Fibroblast of upper back skin (primary cell): ENCODE data around the gene DIS3L.
A peak's percentile ranks its signal among the peaks of the same experiment; 100 is the strongest.
"Not testable (repeated sequence)": the region's sequence is repeated elsewhere in the genome, so short reads cannot be mapped to it uniquely, and the experiment has no call there.

Source experiments
- DNase-seq: peaks from one replicate; pipeline ENCODE4 v3.0.0-alpha.2; 2013

Gene DIS3L

GRCh38 chr15:66278056-66278455 lies 15.3 kb upstream of the DIS3L start:
- DNase-seq: no peak

DNA sequence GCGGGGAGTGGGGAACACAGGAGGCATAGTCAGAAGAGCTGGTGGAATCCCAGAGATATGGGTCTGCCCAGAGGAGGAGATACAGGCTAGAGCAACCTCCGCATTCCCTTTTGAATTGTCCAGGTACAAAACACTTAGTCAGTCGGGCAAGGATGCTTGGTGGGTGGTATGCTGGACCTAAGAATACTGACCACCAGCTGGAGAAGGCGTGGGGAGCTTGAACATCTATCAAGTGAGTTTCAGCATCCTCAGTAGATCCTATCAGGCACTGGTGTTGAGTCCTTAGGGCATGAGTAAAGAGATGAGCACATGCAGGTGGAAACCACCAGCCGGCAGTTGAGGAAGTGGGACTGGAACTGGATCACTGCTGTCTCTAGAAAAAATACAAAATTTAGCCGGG lies 14.7 kb upstream of the DIS3L start:
- no peak for DNase-seq

DNA sequence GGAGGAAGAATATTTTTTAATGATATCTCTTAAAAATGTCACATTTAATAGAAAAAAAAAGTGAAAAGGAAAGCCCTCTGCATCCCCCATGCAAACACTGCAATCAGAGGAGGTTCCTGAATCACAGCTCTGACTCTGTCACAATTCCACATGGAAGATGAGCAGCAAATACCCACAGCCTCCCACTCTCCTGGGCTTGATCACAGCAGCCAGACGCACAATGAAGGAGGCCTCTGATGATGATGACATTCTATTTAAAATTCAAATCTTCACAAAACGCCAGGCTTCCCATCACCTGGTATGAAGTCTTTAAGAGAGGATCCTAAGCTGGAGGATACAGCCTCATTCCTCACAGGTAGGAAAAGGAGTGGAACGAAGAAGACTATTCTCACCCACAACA lies 9.1 kb upstream of the DIS3L start:
- no peak for DNase-seq

DNA sequence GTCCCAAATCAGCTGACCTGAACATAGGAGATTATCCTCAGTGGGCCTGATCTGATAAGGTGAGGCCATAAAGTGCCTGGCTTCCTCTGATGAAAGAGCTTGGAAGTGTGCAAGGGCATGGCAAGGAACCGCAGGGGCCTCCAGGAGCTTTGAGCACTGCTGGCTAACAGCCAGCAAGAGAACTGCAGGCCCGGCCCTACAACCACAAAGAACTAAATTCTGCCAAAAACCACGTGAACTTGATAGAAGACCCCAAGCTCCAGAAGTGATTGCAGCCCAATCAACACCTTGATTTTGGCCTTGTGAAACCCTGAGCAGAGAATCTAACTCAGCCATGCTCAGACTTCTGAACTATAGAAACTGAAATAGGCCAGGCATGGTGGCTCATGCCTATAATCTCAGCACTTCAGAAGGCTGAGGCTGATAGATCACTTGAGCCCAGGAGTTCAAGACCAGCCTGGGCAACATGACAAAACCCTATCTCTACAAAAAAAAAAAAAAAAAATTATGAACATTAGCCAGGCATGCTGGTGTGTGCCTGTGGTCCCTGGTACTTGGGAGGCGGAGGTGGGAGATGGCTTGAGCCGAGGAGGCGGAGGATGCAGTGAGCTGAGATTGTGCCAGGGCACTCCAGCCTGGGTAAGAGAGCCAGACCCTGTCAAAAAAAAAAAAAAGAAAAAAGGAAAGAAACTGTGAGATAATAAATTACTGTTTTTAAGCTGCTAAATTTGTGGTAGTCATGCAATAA lies 7.7 kb upstream of the DIS3L start:
- peak; percentile 9 for DNase-seq

- peak; percentile 29 for DNase-seq
Observed at GRCh38 chr15:66287461-66288057, 5.8 kb upstream of the DIS3L start.

- DNase-seq: no peak
Observed at GRCh38 chr15:66288093-66288492, 5.3 kb upstream of the DIS3L start.

DNA sequence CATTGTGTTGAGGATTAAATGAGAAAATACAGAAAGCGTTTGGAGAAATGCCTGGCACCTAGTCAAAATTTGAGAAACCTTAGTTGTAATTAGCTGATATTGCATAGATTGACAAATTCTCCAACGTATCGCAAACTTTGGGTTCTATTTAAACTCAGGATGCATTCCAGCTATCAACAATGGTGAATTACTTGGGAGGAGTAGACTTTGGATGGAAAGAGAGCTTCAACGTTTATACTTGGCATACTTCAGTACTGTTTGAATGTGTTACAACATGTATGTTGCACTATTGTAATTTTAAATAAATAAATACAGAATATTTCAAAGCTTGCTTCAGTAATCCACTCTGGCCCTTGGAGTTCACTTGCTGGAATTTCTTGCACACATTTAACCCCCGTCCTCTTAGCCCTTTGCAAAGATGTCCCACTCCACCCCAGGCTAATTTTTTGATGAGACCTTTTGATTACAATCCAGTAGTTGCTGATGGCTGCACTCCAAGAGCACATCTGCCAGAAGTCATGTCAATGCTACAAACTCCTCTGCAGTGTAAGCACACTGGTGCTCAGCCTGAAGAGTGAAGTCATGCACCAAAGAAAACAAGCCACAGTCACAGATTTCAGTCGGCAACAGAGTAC lies 4.7 kb upstream of the DIS3L start:
- no peak for DNase-seq

- no peak for DNase-seq
Observed at GRCh38 chr15:66290007-66290406, 3.4 kb upstream of the DIS3L start.

GRCh38 chr15:66290518-66290917 lies 2.9 kb upstream of the DIS3L start:
- DNase-seq: no peak

- DNase-seq: peak; percentile 16
Observed at GRCh38 chr15:66291816-66292570, 1.4 kb upstream of the DIS3L start.

DNA sequence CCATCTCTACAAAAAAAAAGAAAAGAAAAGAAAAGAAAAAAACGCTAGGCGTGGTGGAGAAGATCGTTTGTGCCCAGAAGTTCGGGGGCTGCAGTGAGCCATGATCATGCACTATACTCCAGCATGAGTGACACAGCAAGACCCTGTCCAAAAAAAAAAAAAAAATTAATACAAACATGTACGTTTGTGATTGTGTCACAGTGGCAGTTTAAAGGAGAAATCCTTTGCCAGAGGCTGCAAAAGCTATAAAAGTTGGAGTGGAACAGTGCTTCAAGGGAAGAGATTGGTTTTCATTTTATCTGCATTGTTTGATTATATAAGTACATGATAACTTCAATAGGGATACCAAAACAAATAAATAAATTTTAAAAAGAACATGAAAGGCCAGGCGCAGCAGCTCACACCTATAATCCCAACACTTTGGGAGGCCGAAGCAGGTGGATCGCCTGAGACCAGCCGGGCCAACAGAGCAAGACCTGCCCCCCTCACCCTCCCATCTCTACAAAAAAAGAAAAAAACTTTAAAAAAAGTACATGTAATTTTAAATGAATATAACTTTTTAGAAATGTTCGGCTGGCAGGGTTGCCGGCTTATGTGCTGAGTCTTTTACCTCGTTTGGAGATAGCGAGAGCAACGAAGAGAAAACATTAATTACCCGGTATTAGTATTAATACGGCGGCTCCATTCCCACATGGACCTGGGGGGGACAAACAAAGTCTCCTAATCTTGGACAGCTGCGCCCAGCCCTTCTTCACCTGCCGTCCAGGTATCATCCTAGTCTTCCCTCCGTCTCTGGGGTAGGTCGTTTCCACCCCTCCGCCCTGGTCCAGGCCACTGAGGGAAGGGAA lies 573 bp upstream of the DIS3L start:
- no peak for DNase-seq

DNA sequence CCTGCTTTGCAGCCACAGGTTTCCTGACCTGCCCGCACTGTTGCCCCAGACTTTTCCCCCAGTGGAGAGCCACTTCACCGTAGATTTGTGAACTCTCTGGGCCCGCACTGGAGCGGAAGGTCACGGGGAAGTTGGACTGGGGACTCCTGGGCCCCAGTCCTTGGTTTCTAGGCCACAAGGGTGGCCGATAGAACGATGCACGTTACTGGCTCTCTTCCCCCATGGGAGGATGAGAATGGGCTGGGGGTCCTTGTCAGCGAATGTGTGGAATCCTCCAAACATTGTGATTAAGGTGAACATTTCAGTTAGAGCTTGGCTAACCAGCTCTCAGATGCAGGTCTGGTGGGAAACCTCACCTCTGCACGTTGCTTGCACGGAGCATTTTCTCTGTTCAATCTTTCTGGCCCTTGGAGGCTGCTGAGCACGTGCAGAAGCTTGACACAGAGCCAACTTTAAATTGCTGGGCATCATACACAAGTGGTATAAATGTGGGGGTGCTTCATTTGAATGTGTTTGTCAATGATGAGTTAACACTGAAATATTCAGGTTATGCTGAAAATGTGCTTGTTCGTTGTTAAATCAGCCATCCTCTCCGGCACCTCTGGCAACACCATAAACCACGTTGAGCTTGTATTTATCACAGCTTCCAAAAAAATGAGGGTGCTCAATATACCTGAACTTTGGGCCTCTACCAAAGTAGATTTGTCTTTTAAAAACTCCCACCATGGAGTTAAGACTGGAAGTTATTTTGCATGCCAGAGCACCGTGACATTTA lies 976 bp downstream of the DIS3L start:
- peak; percentile 86 for DNase-seq

- DNase-seq: peak; percentile 41
Observed at GRCh38 chr15:66294932-66295235, 1.5 kb downstream of the DIS3L start.

DNA sequence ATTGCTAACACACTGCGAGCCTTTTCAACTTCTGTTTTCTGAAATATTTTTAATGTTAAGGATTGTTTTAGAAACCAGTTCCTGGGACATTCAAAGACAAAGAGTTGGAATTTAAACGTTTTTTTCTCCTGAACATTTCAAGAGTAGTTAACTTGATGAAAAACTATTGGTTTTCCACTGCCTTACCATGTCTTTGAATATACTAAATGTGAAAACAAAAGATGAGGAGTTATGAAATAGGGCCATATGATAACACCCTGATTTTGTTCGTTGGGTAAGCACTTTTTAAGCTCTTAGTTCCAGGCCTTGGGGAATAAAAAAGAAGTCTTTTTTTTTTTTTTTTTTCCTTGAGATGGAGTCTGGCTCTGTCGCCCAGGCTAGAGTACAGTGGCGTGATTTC lies 2.8 kb downstream of the DIS3L start:
- no peak for DNase-seq

GRCh38 chr15:66298803-66299251 lies 5.5 kb downstream of the DIS3L start:
- peak; percentile 21 for DNase-seq

DNA sequence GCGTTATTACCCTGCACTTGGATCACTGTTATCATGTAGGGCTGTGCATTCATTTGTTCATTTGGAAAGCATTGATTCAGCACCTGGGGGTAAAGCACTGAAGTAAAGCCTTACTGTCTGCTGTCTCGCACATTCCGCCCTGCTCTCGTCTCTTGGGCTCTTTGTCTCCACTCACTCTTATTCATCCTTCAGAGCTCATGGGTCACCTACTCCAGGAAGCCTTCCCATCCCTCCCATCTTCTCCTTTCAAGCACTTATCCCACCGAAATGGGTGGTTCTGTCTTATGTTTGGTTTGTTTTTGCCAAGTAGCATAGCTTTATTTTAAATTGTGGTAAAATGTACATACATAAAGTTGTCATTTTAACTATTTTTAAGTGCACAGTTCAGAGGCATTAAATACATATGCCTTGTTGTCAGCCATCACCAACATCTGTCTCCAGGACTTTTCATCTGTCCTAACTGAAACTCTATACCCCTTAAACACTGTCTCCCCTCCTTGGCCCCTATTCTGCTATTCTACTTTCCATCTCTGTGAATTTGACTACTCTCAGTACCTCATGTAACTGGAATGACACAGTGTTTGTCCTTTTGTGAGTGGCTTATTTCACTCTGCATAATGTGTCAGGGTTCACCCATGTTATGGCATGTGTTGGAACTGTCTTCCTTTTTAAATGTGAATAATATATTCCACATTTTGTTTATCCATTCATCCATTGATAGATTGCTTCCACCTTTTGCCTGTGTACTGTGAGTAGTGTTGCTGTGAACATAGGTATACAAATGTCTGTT lies 9.3 kb downstream of the DIS3L start:
- no peak for DNase-seq

- not testable (repeated sequence) for DNase-seq
Observed at GRCh38 chr15:66304425-66304824, 11.1 kb downstream of the DIS3L start.

- DNase-seq: no peak
Observed at GRCh38 chr15:66306381-66306780, 13.0 kb downstream of the DIS3L start.

GRCh38 chr15:66308531-66308930 lies 15.2 kb downstream of the DIS3L start:
- DNase-seq: no peak

- no peak for DNase-seq
Observed at GRCh38 chr15:66309828-66310227, 16.5 kb downstream of the DIS3L start.

DNA sequence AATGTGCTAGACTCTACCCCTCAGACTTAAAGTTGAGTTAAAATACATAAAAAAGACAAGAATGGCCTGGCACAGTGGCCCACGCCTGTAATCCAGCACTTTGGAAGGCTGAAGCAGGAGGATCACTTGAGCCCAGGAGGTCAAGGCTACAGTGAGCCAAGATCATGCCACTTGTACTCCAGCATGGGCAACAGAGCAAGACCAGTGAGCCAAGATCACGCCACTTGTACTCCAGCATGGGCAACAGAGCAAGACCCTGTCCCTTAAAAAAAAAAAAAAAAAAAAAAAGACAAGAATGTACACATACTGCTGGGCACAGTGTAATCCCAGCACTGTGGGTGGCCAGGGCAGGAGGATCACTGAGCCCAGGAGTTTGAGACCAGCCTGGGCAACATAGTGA lies 17.4 kb downstream of the DIS3L start:
- no peak for DNase-seq
